Loucy (cell line): ENCODE measurements around the gene DCTN5.
"Not testable (repeated sequence)": the region's sequence is repeated elsewhere in the genome, so short reads cannot be mapped to it uniquely, and the experiment has no call there.

Experiments used
- H2AFZ ChIP-seq: fragments of 200-600 bp; sonication (generic); 2 replicates; pipeline ENCODE4 v1.6.0; 2016; ENCODE audit warnings: antibody characterized with exemption, mild to moderate bottlenecking, low read length, moderate library complexity
- H3F3A ChIP-seq: fragments of 200-600 bp; 2 replicates; pipeline ENCODE4 v1.6.0; 2016; ENCODE audit warnings: antibody characterized with exemption, low read depth, mild to moderate bottlenecking
- H3K27me3 ChIP-seq: fragments of 200-600 bp; sonication (generic); 2 replicates; pipeline ENCODE4 v1.6.1; 2014; ENCODE audit warnings: low read length, mild to moderate bottlenecking; ENCODE audit not compliant: insufficient read depth, poor library complexity, severe bottlenecking
- H3K36me3 ChIP-seq: fragments of 200-600 bp; sonication (generic); 2 replicates; pipeline ENCODE4 v1.6.1; 2016; ENCODE audit warnings: low read length; ENCODE audit not compliant: insufficient read depth
- H3K4me1 ChIP-seq: fragments of 200-600 bp; sonication (generic); 2 replicates; pipeline ENCODE4 v1.5.1; 2014; ENCODE audit warnings: low read length, mild to moderate bottlenecking; ENCODE audit not compliant: insufficient read depth, poor library complexity, severe bottlenecking
- H3K4me2 ChIP-seq: fragments of 200-600 bp; sonication (generic); 2 replicates; pipeline ENCODE4 v1.6.0; 2014; ENCODE audit warnings: antibody characterized with exemption, low read length, low read depth, mild to moderate bottlenecking; ENCODE audit not compliant: poor library complexity, severe bottlenecking
- H3K4me3 ChIP-seq: fragments of 200-600 bp; sonication (generic); 2 replicates; pipeline ENCODE4 v1.5.1; 2014; ENCODE audit warnings: low read length, mild to moderate bottlenecking, mixed read lengths; ENCODE audit not compliant: poor library complexity, severe bottlenecking
- H3K79me2 ChIP-seq: fragments of 200-600 bp; sonication (generic); 2 replicates; pipeline ENCODE4 v1.6.1; 2014; ENCODE audit warnings: low read length; ENCODE audit not compliant: insufficient read depth
- H3K9ac ChIP-seq: fragments of 200-600 bp; sonication (generic); 2 replicates; pipeline ENCODE4 v1.6.0; 2014; ENCODE audit warnings: mild to moderate bottlenecking, low read depth, low read length, moderate library complexity; ENCODE audit not compliant: poor library complexity, severe bottlenecking
- H3K9me2 ChIP-seq: fragments of 200-600 bp; sonication (generic); replicated peaks from 2 replicates; pipeline ENCODE4 v1.6.1; 2016; ENCODE audit warnings: low read depth, low read length, mixed read lengths
- H3K9me3 ChIP-seq: fragments of 200-600 bp; sonication (generic); 2 replicates; pipeline ENCODE4 v1.6.1; 2014; ENCODE audit warnings: mild to moderate bottlenecking, antibody characterized with exemption, low read length, low read depth; ENCODE audit not compliant: insufficient read depth
- H4K20me1 ChIP-seq: fragments of 200-600 bp; sonication (generic); 2 replicates; pipeline ENCODE4 v1.6.0; 2014; ENCODE audit warnings: antibody characterized with exemption, low read length, mild to moderate bottlenecking; ENCODE audit not compliant: insufficient read depth, poor library complexity, severe bottlenecking
- CTCF ChIP-seq: fragments of 200-600 bp; sonication (generic); conservative IDR thresholded peaks from 2 replicates; pipeline ENCODE4 v1.5.1; 2014; ENCODE audit warnings: mild to moderate bottlenecking, antibody characterized with exemption, low read length
- EZH2phosphoT487 ChIP-seq: fragments of 200-600 bp; IDR thresholded peaks from 2 replicates; pipeline ENCODE4 v1.6.1; 2018; ENCODE audit warnings: antibody characterized with exemption, mild to moderate bottlenecking, moderate library complexity, borderline replicate concordance

DCTN5 gene

GRCh38 chr16:23608194-23608593, 33.1 kb upstream of the DCTN5 start:
- Histone ChIP-seq H2AFZ (no peak overlapping the region), H3K4me1 (no peaks in the 10 kb centered on the region), H3K9ac (no peak overlapping the region), H4K20me1 (no peaks in the 10 kb centered on the region), H3K4me3 (no peak overlapping the region), H3K36me3 (peaks cover 28% of the 10 kb centered on the region; the same call in 1 of the 2 replicates), H3K9me2 (no peaks in the 10 kb centered on the region), H3K9me3 (no peaks in the 10 kb centered on the region), H3F3A (no peaks in the 10 kb centered on the region), H3K27me3 (no peaks in the 10 kb centered on the region), H3K4me2 (no peak overlapping the region), H3K79me2 (no peaks in the 10 kb centered on the region)
- TF ChIP-seq EZH2phosphoT487 = no peak
- no peak for TF ChIP-seq CTCF

- H3K36me3 ChIP-seq = peaks cover 24% of the 10 kb centered on the region; the same call in 1 of the 2 replicates
- no peak overlapping the region for H3K4me3 ChIP-seq
- no peaks in the 10 kb centered on the region for H3K4me1 ChIP-seq
- H3K27me3 ChIP-seq = no peaks in the 10 kb centered on the region
- H3K9me2 ChIP-seq = no peaks in the 10 kb centered on the region
- no peaks in the 10 kb centered on the region for H3F3A ChIP-seq
- no peak overlapping the region for H3K4me2 ChIP-seq
- no peaks in the 10 kb centered on the region for H3K9me3 ChIP-seq
- H4K20me1 ChIP-seq = no peaks in the 10 kb centered on the region
- no peaks in the 10 kb centered on the region for H3K79me2 ChIP-seq
- H3K9ac ChIP-seq = no peak overlapping the region
- TF ChIP-seq EZH2phosphoT487 (no peak), CTCF (no peak)
- no peak overlapping the region for H2AFZ ChIP-seq
These were observed 31.3 kb upstream of the DCTN5 start for GRCh38 chr16:23609929-23610328.

GRCh38 chr16:23610905-23611304, 30.4 kb upstream of the DCTN5 start:
- not testable (repeated sequence) for H3K27me3 ChIP-seq, H2AFZ ChIP-seq, H3K4me1 ChIP-seq, H3K4me2 ChIP-seq, H3K9me2 ChIP-seq, H3K9ac ChIP-seq, H3K9me3 ChIP-seq, H3F3A ChIP-seq, H3K79me2 ChIP-seq, H3K4me3 ChIP-seq, H4K20me1 ChIP-seq
- H3K36me3 ChIP-seq = peaks cover 19% of the 10 kb centered on the region; the same call in 1 of the 2 replicates

GRCh38 chr16:23611936-23612335, 29.3 kb upstream of the DCTN5 start:
- TF ChIP-seq CTCF = no peak
- TF ChIP-seq EZH2phosphoT487 = no peak

More at GRCh38 chr16:23611936-23612335, 29.3 kb upstream of the DCTN5 start:
- Histone ChIP-seq H3F3A (no peaks in the 10 kb centered on the region), H3K36me3 (peaks cover 18% of the 10 kb centered on the region; the same call in 1 of the 2 replicates), H3K79me2 (no peaks in the 10 kb centered on the region), H3K4me3 (no peak overlapping the region), H3K9ac (no peak overlapping the region), H3K9me3 (no peaks in the 10 kb centered on the region), H2AFZ (no peak overlapping the region), H3K9me2 (no peaks in the 10 kb centered on the region), H4K20me1 (no peaks in the 10 kb centered on the region), H3K27me3 (no peaks in the 10 kb centered on the region), H3K4me1 (no peaks in the 10 kb centered on the region), H3K4me2 (no peak overlapping the region)
